Stimulated activated CD8-positive, alpha-beta memory T cell treated with anti-CD3 and anti-CD28 coated beads, Interleukin-4, amount 100 ng/mL, for 1 hour (primary cell): Measurements from ENCODE around the gene SRRM2.

Experiments
- DNase-seq, 2 donors: peaks; one replicate each; pipeline ENCODE4 v3.0.0-alpha.2; 2020; ENCODE audit warnings: low read depth in 2 of 2, low spot score in 1 of 2

The SRRM2 gene

DNA sequence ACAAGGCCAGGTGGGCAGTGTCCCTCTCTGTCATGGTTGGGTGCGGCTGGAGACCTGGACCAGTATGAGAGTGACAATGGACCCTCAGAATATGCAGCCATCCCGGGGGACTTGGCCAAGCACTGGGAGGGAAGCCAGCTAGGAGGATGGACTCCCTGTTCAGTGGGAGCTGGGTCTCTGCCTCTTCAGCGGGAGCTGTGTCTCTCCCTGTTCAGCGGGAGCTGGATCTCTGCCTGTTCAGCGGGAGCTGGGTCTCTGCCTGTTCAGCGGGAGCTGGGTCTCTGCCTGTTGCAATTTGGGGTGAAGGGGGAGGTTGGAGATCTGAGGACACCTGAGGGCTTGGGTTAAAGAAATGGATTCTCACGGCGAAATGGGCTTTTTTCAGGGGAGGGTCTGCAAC is 38.7 kb downstream of the SRRM2 start:
- no peak for DNase-seq

DNA sequence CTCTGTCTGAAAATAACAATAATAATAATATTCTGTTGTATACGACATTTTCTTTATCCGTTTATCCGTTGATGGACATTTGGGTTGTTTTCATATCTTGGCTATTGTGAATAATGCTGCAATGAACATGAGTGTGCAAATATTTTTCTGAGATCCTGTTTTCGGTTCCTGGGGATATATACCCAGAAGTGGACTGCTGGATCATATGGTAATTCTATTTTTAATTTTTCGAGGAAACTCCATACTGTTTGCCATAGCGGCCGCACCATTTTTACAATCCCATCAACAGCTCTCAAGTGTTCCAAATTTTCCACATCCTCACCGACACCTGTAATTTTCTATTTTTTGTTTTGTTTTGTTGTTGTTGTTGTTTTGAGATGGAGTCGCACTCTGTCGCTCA is 40.5 kb downstream of the SRRM2 start:
- no peak for DNase-seq

DNA sequence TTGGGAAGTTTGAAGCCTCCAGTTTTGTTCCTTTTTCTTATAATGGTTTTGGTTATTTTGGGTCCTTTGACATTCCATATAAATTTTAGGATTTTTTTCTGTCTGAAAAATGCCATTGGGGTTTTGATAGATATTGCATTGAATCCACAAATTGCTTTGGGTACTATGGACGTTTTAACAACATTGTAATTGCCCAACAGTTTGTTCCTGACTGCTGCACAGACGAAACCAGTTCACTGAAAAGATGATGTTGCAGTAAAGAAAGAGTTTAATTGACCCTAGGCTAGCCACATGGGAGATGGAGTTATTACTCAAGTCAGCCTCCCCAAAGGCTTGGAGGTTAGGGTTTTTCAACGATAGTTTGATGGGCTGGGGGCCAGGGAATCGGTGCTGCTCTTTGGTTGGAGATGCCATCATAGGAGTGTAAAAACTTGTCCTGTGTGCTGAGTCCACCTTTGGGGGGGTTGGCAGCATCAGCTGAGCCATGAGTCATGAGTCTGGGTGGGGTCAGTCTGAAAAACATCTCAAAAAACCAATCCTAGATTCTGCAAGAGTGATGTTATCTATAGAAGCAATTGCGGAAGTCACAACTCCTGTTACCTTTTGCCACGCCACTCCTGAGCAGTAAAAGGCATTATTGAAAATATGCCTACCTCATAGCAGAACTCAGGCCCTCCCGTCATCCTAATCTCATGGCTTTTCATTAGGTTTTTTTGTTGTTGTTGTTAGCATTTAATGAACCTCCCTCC is 43.1 kb downstream of the SRRM2 start:
- no peak for DNase-seq

DNA sequence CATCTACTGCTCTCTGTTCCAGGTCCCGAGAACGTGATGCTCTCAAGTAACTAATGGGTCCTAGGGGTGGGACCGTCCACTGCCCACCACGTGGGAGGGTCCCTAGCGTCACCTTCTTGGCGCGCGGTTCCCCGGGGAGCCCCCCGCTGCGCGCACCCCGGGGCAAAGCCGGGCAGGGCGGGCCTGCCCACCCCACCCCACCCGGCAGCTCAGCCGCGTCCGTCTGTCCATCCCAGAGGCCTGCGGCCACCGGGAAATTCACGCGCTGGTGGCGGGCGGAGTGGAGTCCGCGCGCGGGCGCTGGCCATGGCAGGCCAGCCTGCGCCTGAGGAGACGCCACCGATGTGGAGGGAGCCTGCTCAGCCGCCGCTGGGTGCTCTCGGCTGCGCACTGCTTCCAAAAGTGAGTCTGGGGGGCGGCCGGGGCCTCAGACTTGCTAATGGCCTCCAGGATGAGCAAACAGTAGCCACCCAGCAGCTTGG is 46.3 kb downstream of the SRRM2 start:
- DNase-seq, result no peak

DNA sequence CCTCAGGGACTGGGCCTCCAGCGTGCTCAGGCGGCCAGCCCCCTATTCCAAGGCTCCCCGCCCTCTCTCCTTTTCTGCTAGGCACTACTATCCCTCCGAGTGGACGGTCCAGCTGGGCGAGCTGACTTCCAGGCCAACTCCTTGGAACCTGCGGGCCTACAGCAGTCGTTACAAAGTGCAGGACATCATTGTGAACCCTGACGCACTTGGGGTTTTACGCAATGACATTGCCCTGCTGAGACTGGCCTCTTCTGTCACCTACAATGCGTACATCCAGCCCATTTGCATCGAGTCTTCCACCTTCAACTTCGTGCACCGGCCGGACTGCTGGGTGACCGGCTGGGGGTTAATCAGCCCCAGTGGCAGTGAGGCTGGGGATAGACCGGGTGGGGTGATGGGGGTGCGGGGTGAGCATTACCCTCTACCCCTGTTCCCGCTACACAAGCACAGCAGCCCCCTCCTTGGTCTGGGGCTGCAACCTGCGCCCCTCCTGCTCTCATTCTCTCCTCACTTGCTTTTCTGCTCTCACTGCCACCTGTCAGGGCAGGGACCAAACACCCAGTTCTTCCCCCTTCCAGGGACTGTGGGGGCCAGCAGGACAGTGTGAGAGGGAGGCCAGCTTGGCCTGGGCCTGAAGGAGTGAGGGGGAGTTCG is 46.9 kb downstream of the SRRM2 start:
- DNase-seq, result no peak

DNA sequence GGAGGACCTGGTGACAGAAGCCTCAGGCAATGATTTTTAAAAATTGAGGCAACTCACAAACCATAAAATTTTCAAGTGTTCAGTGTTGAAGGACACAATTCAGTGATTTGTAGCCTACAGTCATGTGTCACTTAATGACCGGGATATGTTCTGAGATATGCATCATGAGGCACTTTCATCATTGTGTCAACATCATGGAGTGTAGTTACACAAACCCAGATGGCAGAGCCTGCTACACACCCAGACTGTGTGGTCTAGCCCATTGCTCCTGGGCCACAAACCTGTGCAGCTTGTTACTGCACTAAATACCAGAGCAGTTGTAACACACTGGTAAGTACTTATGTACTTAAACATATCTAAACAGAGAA is 47.4 kb downstream of the SRRM2 start:
- no peak for DNase-seq

DNA sequence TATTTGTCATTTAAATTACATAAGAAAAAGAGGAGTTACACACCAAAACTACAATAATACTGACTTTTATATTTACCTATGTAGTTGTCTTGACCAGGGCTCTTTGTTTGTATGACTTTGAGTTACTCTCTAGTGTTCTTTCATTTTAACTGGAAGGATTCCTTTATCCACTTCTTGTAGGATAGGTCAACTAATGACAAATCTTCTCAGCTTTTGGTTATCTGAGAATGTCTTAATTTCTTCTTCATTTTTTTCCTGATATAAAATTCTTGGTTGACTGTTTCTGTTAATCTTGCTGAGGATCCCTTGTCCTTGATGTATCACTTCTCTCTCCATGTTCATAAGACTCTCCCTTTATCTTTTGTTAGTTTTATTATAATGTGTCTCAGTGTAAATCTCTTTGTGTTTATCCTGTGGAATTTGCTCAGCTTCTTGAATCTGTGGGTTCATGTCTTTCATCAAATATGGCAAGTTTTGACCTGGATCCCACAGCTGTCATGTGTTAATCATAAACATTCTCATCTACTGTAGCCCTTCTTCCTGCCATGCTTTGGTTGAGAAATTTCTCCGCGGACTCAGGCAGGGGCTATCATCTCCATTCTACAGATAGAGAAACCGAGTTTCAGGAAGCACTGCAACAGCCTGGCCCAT is 51.2 kb downstream of the SRRM2 start:
- no peak for DNase-seq

DNA sequence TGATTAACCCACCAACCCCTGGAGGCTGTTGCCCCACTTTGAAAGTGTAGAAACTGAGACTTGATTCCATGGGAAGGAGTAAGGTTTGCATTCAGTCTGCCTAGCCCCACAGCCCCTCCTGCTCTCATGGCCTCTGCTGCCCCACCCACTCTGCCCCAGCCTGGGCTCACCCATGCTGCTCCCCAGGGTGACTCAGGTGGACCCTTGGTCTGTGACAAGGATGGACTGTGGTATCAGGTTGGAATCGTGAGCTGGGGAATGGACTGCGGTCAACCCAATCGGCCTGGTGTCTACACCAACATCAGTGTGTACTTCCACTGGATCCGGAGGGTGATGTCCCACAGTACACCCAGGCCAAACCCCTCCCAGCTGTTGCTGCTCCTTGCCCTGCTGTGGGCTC is 52.3 kb downstream of the SRRM2 start:
- DNase-seq, result no peak

DNA sequence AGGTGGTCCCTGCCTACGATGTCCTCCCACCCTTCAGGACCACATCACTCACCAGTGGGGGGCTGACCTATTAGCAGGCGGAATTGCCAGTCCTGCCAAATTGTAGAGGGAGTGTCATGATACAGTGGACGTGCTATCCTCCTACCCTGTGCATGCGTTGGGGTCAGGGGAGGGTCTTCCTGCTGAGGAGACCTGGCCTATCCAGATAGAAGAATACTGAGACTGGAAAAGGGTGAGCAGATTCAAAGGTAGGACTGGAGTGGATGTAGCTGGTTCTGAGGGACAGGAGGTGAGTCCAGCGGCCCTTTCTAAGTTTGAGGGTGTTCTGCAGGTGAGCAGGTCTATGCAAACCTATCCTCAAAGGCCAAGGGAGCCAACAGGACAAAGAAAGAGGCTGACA is 53.8 kb downstream of the SRRM2 start:
- no peak for DNase-seq

DNA sequence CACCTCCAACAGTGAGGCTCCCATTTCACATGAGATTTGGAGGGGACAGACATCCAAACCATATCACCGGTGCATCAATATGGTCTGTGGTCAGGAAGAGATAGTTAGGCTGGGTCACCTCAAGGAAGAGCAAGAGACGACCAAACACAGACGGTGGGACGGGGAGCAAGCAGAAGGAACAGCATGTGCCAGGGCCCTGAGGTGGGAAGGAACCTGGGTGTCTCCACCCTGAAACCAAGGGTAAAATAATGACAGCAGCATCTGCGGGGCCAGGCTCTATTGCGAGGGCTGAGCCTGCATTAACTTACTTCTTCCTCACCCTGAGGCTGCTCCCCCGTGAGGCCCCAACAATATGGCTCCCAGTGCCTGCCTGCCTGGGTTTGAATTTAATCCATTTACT is 55.7 kb downstream of the SRRM2 start:
- DNase-seq, result no peak

DNA sequence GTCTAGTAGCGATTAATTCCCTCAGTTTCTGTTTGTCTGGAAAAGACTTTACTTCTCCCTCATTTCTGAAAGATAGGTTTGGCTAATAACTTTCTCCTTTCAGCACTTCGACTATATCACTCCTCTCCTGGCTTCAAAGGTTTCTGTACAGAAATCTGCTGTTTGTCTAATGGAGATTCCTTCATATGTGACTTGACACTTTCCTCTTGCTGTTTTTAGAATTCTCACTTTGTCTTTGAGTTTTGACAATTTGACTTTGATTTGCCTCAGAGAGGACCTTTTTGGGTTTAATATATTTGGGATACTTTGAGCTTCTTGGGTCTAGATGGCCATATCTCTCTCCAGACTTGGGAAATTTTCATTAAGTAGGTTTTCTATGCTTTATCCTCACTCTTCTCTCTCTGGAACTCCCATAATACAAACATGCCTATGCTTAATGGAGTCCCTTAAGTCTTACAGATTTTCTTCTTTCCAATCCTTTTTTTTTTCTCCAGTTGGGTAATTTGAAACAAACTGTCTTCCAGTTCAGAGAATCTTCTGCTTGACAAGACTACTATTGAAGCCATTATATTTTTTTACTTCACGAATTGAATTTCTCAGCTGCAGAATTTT is 56.8 kb downstream of the SRRM2 start:
- no peak for DNase-seq

DNA sequence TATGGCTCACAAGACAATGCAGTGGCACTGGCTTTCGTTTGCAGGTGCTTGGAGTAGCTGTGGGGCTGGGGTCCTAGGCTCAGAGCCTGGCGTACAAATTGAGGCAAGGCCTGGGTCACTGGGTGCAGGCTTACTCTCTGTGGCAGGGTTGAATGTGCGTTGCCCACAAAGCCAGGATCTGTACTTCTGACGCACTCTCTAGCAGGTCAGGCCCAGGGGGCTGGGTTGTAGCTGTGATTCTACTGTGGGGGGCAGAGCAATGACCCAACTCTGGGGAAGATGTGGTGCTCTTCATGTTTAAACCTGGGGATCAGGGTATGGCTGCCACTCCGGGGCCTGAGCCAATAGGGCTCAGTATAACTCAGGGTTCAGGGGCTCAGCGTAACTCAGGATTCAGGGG is 58.2 kb downstream of the SRRM2 start:
- no peak for DNase-seq

DNA sequence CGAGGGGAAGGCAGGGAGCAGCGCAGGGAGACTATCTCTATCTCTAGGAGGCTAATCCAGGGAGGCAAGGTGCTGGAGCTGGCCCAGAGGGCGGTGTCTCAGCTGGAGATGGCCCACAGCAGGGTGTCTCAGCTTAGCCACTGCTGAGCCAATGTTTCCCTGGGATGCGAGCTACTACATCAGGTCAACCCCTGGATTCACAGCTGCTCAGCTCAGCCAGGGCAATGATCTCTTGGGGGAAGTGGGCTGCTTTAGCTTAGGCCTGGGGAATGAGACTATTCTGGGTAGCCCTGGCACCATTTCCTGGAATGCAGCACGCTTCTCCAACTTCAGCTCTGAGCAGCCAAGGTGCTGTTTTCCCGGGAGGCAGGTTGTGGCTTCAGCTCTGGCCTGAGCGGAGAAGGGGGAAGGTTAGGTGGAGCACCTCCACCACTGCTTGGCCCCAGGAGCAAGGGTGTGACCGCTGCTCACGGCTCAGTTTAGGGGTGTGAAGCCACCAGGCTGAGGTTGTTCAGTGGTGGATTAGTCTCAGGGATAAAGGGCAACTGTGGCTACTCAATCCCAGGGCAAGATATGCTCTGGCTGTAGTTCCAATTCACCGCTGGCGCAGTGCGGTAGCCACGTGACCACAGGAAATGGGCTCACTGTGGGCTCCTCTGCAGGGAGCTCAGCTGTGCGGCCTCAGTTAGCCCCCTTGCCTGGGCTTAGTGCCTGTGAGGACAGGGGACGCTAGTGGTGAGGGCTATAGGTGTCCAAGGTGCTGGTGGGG is 59.4 kb downstream of the SRRM2 start:
- no peak for DNase-seq

DNA sequence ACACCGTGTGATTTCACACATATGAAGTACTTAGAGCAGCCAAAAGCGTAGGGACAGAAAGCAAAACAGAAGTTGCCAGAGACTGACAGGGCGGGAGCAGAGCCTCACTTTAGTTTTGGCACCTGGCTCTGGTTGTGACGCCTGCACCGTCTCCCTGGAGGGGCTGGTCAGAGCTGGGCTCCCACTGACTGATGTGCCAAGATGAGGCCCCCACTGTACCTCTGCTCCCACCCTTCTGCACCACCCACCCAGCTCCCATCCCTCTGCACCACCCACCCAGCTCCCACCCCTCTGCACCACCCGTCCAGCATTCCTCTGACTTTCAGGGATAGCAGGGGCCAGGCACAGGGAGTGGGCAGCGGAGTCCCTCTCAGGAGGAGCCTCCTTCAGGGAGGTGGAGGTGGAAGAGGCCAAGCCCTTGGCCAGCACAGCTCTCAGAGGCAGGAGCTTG is 61.4 kb downstream of the SRRM2 start:
- DNase-seq, result no peak

DNA sequence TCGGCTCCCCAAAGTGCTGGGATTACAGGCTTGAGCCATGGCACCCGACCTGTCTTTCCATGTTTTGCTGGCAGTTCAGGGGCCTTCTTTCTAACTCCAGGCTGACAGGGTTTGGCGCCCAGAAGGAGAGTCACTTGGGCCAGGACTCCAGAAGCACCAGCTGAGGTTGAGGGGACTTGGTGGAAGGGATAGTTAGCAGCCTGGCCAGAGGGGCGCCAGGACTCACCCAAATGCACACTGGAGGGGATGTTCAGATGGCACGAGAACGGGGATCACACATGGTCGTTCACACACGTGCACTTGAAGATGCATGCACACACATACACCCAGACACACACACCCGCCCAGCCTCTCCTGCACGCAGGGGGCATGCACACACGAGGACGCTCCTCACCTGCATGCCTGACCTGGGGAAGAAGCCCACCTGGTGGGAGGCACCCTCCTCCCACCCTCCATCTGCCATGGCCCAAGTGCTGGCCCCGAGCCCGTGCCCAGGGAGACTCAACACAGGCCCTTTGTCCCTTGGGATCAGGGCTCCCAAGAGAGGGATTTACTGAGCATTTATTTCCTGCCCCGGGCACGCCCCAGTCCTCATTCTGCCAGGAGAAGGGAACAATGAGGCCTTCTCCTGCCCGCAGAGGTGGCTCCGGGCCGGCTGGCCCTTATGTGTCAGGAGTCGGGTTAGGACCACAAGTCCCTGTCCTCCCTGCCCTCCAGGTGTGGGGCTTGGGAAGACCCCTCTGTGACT is 62.3 kb downstream of the SRRM2 start:
- no peak for DNase-seq

DNA sequence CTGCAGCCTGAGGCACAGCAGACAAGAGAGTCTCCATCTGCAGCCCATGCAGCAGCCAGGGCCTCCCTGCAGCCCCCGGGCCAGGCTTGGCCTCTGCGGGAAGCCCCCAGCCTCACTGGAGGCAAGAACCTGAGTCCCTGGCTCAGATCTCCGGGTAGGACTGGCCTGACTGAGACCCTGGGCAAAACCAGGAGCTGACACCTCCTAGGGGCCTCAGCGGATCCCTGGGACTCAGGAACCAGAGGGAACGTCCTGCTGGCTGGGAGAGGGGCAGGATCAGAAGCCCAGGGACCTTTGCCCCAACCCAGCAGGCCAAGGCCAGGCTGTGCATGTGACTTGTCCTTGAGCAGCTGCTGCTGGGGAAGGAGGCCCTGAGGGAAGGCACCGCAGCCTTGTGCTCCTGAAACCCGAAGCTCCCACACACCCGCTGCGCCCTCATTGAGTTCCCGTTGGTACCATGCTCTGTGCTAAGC is 62.9 kb downstream of the SRRM2 start:
- DNase-seq, result no peak

DNA sequence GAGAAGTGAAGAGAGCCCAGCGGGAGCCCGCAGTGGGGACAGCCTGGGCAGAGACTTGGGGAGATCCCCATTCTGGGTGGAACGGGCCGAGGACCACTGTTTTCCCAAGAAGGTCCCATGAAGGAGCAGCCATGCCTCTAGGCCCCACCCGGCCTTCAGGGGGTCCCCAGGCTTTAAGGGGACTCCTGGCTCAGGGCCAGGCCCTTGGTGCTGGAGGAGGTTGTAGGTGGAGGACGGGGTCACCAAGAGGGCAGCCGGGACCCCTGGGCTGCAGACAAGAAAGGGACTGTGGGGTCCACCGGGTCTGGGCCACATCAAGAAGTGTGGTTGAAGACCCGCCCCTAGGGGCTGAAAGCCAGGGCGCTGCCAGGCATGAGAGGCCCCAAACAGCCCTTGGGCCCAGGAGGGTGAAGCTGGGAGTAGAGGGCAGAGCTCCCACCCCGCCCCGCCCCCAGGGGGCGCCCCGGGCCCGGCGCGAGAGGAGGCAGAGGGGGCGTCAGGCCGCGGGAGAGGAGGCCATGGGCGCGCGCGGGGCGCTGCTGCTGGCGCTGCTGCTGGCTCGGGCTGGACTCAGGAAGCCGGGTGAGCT is 64.4 kb downstream of the SRRM2 start, which contains the start of gene PRSS21:
TSS of gene PRSS21 (plus strand) at position 487 of the 589 bp plus-strand sequence. CDS start at position 519, 32 bp downstream.
- no peak for DNase-seq

DNA sequence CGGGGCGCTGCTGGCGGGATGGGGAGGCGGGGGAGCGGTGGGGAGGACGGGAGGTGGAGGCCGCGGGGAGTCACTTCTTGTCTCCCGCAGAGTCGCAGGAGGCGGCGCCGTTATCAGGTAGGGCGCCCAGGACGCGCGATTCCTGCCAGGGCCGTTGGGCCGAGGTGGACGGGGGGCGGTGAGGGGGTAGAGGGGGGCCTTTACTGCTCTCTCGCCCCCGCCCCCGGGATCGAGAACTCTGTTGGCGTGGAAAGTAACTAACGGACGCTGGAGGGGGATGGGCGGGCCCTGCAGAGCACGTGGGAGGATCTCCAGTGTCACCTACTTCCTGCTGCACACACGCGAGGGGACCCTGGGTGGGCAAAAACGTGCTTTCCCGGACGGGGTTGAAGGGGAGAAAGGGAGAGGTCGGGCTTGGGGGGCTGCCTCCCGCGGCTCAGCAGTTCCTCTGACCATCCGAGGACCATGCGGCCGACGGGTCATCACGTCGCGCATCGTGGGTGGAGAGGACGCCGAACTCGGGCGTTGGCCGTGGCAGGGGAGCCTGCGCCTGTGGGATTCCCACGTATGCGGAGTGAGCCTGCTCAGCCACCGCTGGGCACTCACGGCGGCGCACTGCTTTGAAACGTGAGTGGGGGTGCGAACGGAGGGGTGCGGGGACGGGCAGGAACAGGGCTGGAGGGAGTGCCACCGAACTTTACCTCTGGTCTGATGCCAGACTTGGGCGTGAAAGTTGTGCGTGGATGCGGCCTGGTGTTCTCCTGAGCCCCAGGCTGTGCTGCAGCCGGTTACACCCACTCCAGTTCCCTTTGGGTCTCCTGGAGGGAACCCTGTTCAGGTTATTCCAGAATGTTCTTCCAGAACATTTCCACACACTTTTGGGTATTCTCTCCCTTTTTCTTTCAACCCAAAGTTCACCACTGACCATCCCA is 65.2 kb downstream of the SRRM2 start:
- DNase-seq, result no peak
